NCI-H2196 treated with DMSO at 0.1 percent for 48 hours (cell line): ENCODE measurements around the gene PCDHGA1.
"Not testable (repeated sequence)": the region's sequence is repeated elsewhere in the genome, so short reads cannot be mapped to it uniquely, and the experiment has no call there.

Source experiments
- DNase-seq: peaks from one replicate; lab custom pipeline; 2025; ENCODE audit not compliant: unreplicated experiment; lab: John Stamatoyannopoulos, UW

Gene PCDHGA1

GRCh38 chr5:141346017-141346416 is 15.7 kb downstream of the PCDHGA1 start:
- DNase-seq = not testable (repeated sequence)

GRCh38 chr5:141349917-141350619 is 19.8 kb downstream of the PCDHGA1 start, which contains the start of gene PCDHGB1:
Gene PCDHGB1, plus strand, starts transcription at chr5:141350099. Its CDS starts 162 bp downstream, at chr5:141350261.
- no peak for DNase-seq

- DNase-seq = no peak
Observed at GRCh38 chr5:141351591-141351990, 21.3 kb downstream of the PCDHGA1 start.

- DNase-seq = no peak
Observed at GRCh38 chr5:141354900-141355469, 24.7 kb downstream of the PCDHGA1 start, which contains the start of gene PCDHGA4. Gene PCDHGA4, plus strand, starts transcription at chr5:141355021. Its CDS starts 87 bp downstream, at chr5:141355108.

GRCh38 chr5:141355641-141356040 is 25.3 kb downstream of the PCDHGA1 start:
- no peak for DNase-seq

- DNase-seq = no peak
Observed at GRCh38 chr5:141356133-141356532, 25.8 kb downstream of the PCDHGA1 start.

- DNase-seq = no peak
Observed at GRCh38 chr5:141356950-141357349, 26.6 kb downstream of the PCDHGA1 start.

GRCh38 chr5:141359790-141360426 is 29.6 kb downstream of the PCDHGA1 start, which contains the start of gene PCDHGB2:
Gene PCDHGB2, plus strand, starts transcription at chr5:141359994. Its CDS starts 142 bp downstream, at chr5:141360136.
- DNase-seq = no peak

- no peak for DNase-seq
Observed at GRCh38 chr5:141360685-141361084, 30.4 kb downstream of the PCDHGA1 start.

GRCh38 chr5:141362719-141363118 is 32.4 kb downstream of the PCDHGA1 start:
- no peak for DNase-seq

- no peak for DNase-seq
Observed at GRCh38 chr5:141363952-141364660, 33.8 kb downstream of the PCDHGA1 start, which contains the start of gene PCDHGA5. Gene PCDHGA5, plus strand, starts transcription at chr5:141364162. Its CDS starts 169 bp downstream, at chr5:141364331.

GRCh38 chr5:141366016-141366896 is 35.9 kb downstream of the PCDHGA1 start:
- no peak for DNase-seq

GRCh38 chr5:141369994-141370848 is 39.9 kb downstream of the PCDHGA1 start, which contains the start of gene PCDHGB3:
Gene PCDHGB3, plus strand, starts transcription at chr5:141370242. Its CDS starts 153 bp downstream, at chr5:141370395.
- no peak for DNase-seq

GRCh38 chr5:141371572-141372475 is 41.5 kb downstream of the PCDHGA1 start:
- no peak for DNase-seq

GRCh38 chr5:141373673-141374317 is 43.5 kb downstream of the PCDHGA1 start, which contains the start of gene PCDHGA6:
Gene PCDHGA6, plus strand, starts transcription at chr5:141373891. Its CDS starts 193 bp downstream, at chr5:141374084.
- DNase-seq = no peak

GRCh38 chr5:141374627-141375026 is 44.3 kb downstream of the PCDHGA1 start:
- DNase-seq = no peak

- not testable (repeated sequence) for DNase-seq
Observed at GRCh38 chr5:141375444-141376155, 45.3 kb downstream of the PCDHGA1 start.
